GM13977 (cell line): ENCODE results near the gene C1QA.

ENCODE experiments used
- DNase-seq: peaks from one replicate; pipeline ENCODE4 v3.0.0; 2012; ENCODE audit warnings: low spot score
- CTCF ChIP-seq: IDR thresholded peaks from 2 replicates; pipeline ENCODE4 v1.5.1; 2012; ENCODE audit warnings: mild to moderate bottlenecking, control low read depth; ENCODE audit not compliant: insufficient read depth; ENCODE audit errors: extremely low read depth, missing control alignments
- in situ Hi-C: fragments of 300-500 bp; cut with MboI; formaldehyde crosslinking; loops from one replicate; pipeline ENCODE4 v1.12.0; 2022; ENCODE audit warnings: low sequenced_read_pairs, low pct_unique_long_range_greater_than_20kb, mixed read lengths, inconsistent platforms; ENCODE audit not compliant: unreplicated experiment

Gene C1QA

DNA sequence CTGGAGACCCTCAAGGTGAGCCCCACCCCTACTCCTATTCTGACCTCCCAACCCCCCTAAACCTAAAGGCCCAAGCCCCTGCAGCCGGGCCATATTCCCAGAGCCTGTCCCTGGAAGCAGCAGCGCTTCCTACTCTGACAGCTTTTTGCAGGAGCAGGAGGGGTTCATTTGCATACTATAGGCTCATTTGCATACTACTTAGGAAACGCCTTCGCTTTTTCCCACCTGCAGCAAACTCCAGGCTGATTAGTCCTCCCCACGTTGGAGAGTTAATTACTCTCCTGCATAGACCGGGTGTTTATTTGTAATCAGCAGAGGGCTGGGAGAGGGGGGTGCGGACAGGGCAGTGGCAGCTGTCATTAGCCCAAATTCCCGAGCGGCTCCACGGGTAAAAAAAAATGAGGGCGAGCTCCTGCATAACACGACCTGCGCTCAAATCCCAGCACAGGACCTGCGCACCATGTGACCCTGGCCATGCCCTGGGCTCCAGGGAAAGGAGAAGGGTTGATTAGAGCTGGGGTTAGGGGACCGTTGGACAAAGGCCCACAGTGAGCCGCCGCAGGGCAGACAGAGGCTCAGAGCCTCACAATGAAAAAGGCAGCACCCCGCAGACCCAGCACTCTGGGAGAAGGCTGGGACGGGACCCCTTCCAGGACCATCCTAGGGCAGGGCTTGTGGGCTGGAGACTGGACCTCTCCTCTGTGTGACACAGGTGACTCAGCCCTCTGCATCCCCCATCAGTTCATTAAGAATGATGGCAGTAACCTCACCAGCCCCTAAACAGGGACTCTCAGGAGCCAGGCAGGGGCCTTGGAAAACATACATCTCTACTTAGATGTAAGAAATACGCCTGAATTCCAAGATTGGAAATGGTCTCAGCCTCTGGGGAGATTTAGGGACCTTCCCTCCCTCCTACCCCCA, 9.9 kb upstream of the C1QA start:
- no peak for TF ChIP-seq CTCF
- in situ Hi-C loops = loop anchor here (25.0 kb wide), 2 partner anchors 214 to 489 kb away; partner anchors contain the start of gene WNT4
- DNase-seq = no peak

DNA sequence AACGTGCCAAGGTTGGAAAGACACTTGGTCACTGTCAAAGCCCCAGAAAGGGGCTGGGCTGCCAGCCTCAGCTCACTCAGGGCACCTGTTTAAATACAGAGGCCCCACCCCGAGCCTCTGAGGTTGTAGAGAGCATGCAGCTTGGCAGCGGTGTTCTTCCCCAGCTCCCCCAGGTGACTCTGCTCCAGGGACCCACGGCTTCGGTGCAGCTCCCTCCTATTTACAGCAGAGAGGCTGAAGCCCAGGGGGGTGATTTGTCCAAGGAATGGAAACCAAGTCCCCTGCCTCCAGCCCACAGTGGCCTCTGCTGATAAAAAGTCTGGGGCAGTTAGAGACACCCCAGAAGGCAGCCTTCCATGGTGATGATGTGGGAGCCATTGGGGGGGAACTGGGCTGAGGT, 9.1 kb upstream of the C1QA start:
- no peak for DNase-seq
- in situ Hi-C loops = loop anchor here (25.0 kb wide), 2 partner anchors 215 to 490 kb away; partner anchors contain the start of gene WNT4
- no peak for TF ChIP-seq CTCF

- DNase-seq = no peak
- TF ChIP-seq CTCF = no peak
Observed at GRCh38 chr1:22628698-22629444, 7.6 kb upstream of the C1QA start.

DNA sequence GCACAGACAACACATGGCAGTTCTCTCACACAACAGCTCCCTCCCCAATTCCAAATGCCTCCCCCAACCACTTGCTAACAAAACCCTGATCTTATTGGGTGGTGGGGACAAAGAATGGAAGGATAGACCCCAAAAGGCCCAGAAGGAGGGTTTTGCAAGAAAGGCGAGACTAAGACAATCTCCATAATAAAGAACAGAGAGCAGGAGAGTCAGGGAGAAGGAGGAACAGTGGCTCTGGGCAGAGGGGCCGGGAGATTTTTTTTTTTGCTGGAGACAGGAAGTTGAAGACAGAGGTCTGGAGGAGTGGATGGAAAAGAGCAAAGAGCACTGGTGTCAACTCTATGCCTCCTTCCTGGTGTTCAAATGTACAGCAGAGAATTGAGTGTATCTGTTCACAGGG, 6.5 kb upstream of the C1QA start:
- no peak for TF ChIP-seq CTCF
- DNase-seq = no peak
- in situ Hi-C loops = loop anchor here (25.0 kb wide), 2 partner anchors 218 to 493 kb away; partner anchors contain the start of gene WNT4

More at GRCh38 chr1:22628698-22629444, 7.6 kb upstream of the C1QA start:
- in situ Hi-C loops = loop anchor here (25.0 kb wide), 2 partner anchors 217 to 492 kb away; partner anchors contain the start of gene WNT4

- in situ Hi-C loops = loop anchor here (25.0 kb wide), 2 partner anchors 222 to 497 kb away; partner anchors contain the start of gene WNT4
- no peak for DNase-seq
- TF ChIP-seq CTCF = no peak
Observed at GRCh38 chr1:22633697-22634463, 2.5 kb upstream of the C1QA start.

DNA sequence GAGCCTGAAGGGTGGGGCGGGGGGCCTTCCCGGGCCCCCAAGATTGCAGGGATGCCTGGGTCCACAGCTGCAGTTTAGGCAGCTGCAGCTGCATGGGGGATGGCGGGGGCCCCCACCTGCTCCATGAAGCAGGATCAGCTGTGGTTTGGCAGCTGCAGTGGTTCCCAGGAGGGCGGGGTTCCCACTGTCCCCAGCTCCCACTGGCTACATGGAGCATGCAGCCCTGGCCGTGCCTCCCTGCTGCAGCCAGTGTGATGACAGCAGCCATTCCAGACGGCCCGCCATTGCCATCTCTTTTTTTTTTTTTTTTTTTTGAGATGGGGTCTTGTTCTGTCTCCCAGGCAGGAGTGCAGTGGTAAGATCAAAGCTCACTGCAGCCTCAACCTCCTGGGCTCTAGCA, 992 bp upstream of the C1QA start:
- DNase-seq = no peak
- in situ Hi-C loops = loop anchor here (25.0 kb wide), 2 partner anchors 223 to 498 kb away; partner anchors contain the start of gene WNT4
- no peak for TF ChIP-seq CTCF
